Astrocyte (in vitro differentiated cells and primary cell): Measurements from ENCODE around the gene CYP4F12.

Experiments used
- CTCF ChIP-seq: IDR thresholded peaks from 2 replicates; pipeline ENCODE4 v1.5.1; 2011; ENCODE audit warnings: low read depth, mild to moderate bottlenecking, inconsistent platforms, low read length, moderate library complexity; ENCODE audit not compliant: insufficient read depth
- EZH2 ChIP-seq: IDR thresholded peaks from 2 replicates; pipeline ENCODE4 v1.6.1; 2012; ENCODE audit warnings: mild to moderate bottlenecking, low read length, inconsistent platforms; ENCODE audit not compliant: insufficient read depth

- TF ChIP-seq EZH2 (no peak), CTCF (no peak)
Measured at GRCh38 chr19:15641901-15642491, 30.9 kb upstream of the CYP4F12 start.
